Measurements from ENCODE around the gene GARS1. TPM values are rescaled to one million over a fixed set of nuclear protein-coding genes. Genes with fewer than 3 reads are reported as not detected.
A peak's percentile ranks its signal among the peaks of the same experiment; 100 is the strongest.

Gene GARS1
- total and polyA plus RNA-seq, 5 experiments from 2014 or later = 64.4 to 130 (median 102) TPM

GRCh38 chr7:30642789-30643188 is 48.1 kb downstream of the GARS1 start:
- no peak for ATAC-seq

DNA sequence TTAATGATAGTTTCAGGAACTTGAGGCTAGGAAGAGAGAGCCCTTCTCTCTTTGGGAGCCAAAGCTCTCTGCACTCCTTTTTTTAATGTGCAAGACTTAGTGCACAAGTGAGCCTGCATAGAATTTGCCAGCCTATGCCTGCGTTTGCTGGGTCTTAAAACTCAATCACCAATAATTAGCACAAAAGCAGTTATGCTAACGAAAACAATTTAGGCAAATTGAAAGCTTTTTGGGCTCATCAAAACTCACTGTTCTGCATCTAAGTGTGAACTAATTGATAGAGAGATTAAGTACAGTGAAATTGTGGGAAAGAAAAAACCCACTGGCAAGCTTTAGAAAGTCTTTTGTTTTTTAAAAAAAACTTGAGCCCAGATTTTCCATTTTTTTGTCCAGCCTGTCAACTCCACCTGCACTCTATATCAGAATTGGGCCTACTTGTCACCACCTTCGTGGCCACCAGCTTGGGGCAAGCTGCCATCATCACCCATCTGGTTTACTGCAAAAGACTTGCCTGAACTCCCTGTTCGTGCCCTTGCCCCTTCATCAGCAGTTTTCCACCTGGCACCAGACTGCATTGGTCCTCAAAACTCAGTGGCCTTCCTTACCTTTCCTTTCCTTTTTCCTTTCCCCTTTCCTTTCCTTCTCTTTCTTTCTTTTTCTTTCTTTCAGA is 49.7 kb downstream of the GARS1 start:
- peak overlapping the region in 7 of 10 donors; percentile 36 to 75 (median 58) for H3K27ac Mint-ChIP-seq
- peaks cover 0 to 17% (median 12%) of the 10 kb centered on the region in 3 donors for H3K36me3 Mint-ChIP-seq
- ATAC-seq (no peak), DNase-seq (no peak)
- H3K9me3 Mint-ChIP-seq = no peaks in the 10 kb centered on the region
- H3K4me3 Mint-ChIP-seq = no peak overlapping the region
- POLR2A ChIA-PET = no interaction called here
- H3K27me3 Mint-ChIP-seq = no peaks in the 10 kb centered on the region
- peaks cover 0 to 2% (median under 1%) of the 10 kb centered on the region in 4 donors for H3K4me1 Mint-ChIP-seq

More at GRCh38 chr7:30642789-30643188, 48.1 kb downstream of the GARS1 start:
- Mint-ChIP-seq H3K4me1 (peaks cover 0 to 2% (median under 1%) of the 10 kb centered on the region in 4 donors), H3K4me3 (no peak overlapping the region), H3K27ac (no peak overlapping the region), H3K9me3 (no peaks in the 10 kb centered on the region), H3K36me3 (peaks cover 0 to 18% (median 14%) of the 10 kb centered on the region in 3 donors), H3K27me3 (no peaks in the 10 kb centered on the region)
- POLR2A ChIA-PET = no interaction called here
- no peak for DNase-seq

DNA sequence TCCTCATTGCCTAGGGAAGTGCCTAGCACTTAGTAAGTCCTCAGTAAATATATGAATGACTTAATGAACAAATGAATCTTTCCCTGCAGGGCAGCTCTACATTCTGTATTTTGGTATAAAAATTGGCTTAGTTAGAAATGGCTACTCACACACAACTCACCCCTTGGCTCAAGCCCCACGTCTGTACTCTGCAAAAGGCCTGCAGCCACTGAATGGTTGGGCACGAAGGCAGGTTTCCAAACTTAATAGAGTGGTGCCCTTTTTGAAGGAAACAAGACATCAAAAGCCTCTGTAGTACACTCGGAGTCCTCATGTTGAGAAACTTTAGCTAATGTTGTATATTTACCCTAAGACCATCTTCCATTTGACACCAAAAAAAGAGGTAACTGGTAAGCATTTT is 51.0 kb downstream of the GARS1 start:
- no peak for DNase-seq
- H3K4me1 Mint-ChIP-seq = peaks cover 0 to 2% (median under 1%) of the 10 kb centered on the region in 4 donors
- peaks cover 0 to 16% (median 12%) of the 10 kb centered on the region in 3 donors for H3K36me3 Mint-ChIP-seq
- H3K27ac Mint-ChIP-seq = peak overlapping the region in 1 of 10 donors; percentile 41
- H3K27me3 Mint-ChIP-seq = no peaks in the 10 kb centered on the region
- POLR2A ChIA-PET = no interaction called here
- no peak overlapping the region for H3K4me3 Mint-ChIP-seq
- ATAC-seq = no peak
- H3K9me3 Mint-ChIP-seq = no peaks in the 10 kb centered on the region

GRCh38 chr7:30646154-30646553 is 51.5 kb downstream of the GARS1 start:
- Mint-ChIP-seq H3K36me3 (peaks cover 0 to 16% (median 12%) of the 10 kb centered on the region in 3 donors), H3K27me3 (no peaks in the 10 kb centered on the region), H3K4me3 (no peak overlapping the region), H3K27ac (no peak overlapping the region), H3K4me1 (peaks cover 0 to 2% (median under 1%) of the 10 kb centered on the region in 4 donors), H3K9me3 (no peaks in the 10 kb centered on the region)
- POLR2A ChIA-PET = no interaction called here
- ATAC-seq (no peak), DNase-seq (no peak)

- DNase-seq = no peak
- H3K27me3 Mint-ChIP-seq = no peaks in the 10 kb centered on the region
- H3K27ac Mint-ChIP-seq = peak overlapping the region in 3 of 10 donors; percentile 20 to 63 (median 36)
- no peak for ATAC-seq
- POLR2A ChIA-PET = no interaction called here
- H3K36me3 Mint-ChIP-seq = peaks cover 0 to 16% (median 9%) of the 10 kb centered on the region in 3 donors
- H3K4me1 Mint-ChIP-seq = peaks cover 0 to 2% (median under 1%) of the 10 kb centered on the region in 4 donors
- no peak overlapping the region for H3K4me3 Mint-ChIP-seq
- H3K9me3 Mint-ChIP-seq = no peaks in the 10 kb centered on the region
Observed at GRCh38 chr7:30647589-30648364, 53.1 kb downstream of the GARS1 start.

GRCh38 chr7:30648744-30649540 is 54.3 kb downstream of the GARS1 start:
- Mint-ChIP-seq H3K4me3 (no peak overlapping the region), H3K36me3 (peaks cover 0 to 13% (median 9%) of the 10 kb centered on the region in 3 donors), H3K27ac (peak overlapping the region in 1 of 10 donors; percentile 55), H3K4me1 (peaks cover 0 to 1% (median 0%) of the 10 kb centered on the region in 4 donors), H3K9me3 (no peaks in the 10 kb centered on the region), H3K27me3 (no peaks in the 10 kb centered on the region)
- POLR2A ChIA-PET = no interaction called here
- DNase-seq (no peak), ATAC-seq (no peak)

DNA sequence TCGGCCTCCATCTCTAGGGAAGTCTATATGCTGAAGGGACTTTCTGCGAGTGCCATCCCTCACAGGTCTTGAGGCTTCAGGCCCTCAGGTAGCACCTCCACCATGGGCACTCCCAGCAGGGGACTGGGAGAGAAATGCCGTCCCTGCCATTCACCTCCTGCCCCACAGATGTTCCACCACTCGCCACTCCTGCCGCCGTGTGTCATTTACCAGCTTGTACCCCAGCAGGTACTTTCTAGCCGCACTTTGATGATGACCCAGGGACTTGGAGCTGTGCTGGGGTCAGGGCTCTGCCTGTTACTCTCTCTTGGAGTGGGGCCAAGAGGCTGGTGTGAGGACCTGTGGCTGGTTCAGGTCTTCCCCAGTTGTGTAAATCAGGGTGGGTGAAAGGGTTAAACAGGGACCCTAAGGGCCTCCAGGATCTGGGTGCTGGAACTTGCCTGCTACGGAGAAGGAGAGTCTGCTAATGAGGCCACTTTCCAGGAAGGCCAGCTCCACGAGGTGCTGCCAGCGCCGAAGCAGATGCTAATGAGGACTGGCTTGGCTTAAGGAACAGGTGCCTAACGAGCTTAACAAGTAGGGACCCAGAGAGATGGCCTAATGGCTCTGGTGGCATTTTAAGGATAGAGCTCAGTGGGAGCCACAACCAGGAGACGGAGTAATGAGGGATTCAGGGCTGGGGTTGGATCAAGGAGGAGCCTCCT is 55.2 kb downstream of the GARS1 start:
- no peak for ATAC-seq
- H3K9me3 Mint-ChIP-seq = no peaks in the 10 kb centered on the region
- peaks cover 0 to 1% (median 0%) of the 10 kb centered on the region in 4 donors for H3K4me1 Mint-ChIP-seq
- no peak overlapping the region for H3K4me3 Mint-ChIP-seq
- peak overlapping the region in 2 of 10 donors; percentile 21 to 55 for H3K27ac Mint-ChIP-seq
- H3K36me3 Mint-ChIP-seq = peaks cover 0 to 17% (median 5%) of the 10 kb centered on the region in 3 donors
- no peaks in the 10 kb centered on the region for H3K27me3 Mint-ChIP-seq
- no peak for DNase-seq
- POLR2A ChIA-PET = no interaction called here

DNA sequence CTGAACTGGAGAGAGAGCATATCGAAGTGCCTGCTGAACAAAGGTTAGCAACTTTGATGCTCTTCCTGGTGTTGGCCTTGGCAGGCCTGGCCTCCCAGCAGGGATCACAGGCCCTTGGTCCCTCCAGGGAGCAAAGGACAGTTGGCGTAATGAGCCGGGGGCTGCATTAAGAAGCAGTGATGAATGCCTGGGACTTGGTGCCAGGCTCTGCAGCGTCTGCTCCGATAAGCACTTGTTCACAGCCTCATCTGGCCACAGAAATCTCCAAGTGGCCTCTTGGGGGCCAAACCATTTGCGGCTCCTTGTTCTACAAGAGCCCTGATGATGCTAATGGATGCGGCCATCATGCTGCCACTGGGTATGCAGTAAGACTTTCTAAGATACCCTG is 55.7 kb downstream of the GARS1 start:
- Mint-ChIP-seq H3K4me1 (no peaks in the 10 kb centered on the region), H3K27me3 (no peaks in the 10 kb centered on the region), H3K4me3 (no peak overlapping the region), H3K36me3 (peaks cover 0 to 13% (median 3%) of the 10 kb centered on the region in 3 donors), H3K27ac (no peak overlapping the region), H3K9me3 (no peaks in the 10 kb centered on the region)
- POLR2A ChIA-PET = no interaction called here
- ATAC-seq (no peak), DNase-seq (no peak)

- H3K4me1 Mint-ChIP-seq = no peaks in the 10 kb centered on the region
- no peak overlapping the region for H3K27ac Mint-ChIP-seq
- peaks cover 0 to 8% (median 0%) of the 10 kb centered on the region in 3 donors for H3K36me3 Mint-ChIP-seq
- H3K27me3 Mint-ChIP-seq = no peaks in the 10 kb centered on the region
- H3K4me3 Mint-ChIP-seq = no peak overlapping the region
- H3K9me3 Mint-ChIP-seq = no peaks in the 10 kb centered on the region
- POLR2A ChIA-PET = no interaction called here
- DNase-seq (no peak), ATAC-seq (no peak)
Observed at GRCh38 chr7:30652132-30652531, 57.5 kb downstream of the GARS1 start.

- H3K4me1 Mint-ChIP-seq = no peaks in the 10 kb centered on the region
- no peaks in the 10 kb centered on the region for H3K9me3 Mint-ChIP-seq
- H3K4me3 Mint-ChIP-seq = no peak overlapping the region
- peaks cover 0 to 5% (median 0%) of the 10 kb centered on the region in 3 donors for H3K36me3 Mint-ChIP-seq
- DNase-seq (no peak), ATAC-seq (no peak)
- POLR2A ChIA-PET = no interaction called here
- H3K27me3 Mint-ChIP-seq = no peaks in the 10 kb centered on the region
- H3K27ac Mint-ChIP-seq = peak overlapping the region in 1 of 10 donors; percentile 44
Observed at GRCh38 chr7:30652698-30653641, 58.3 kb downstream of the GARS1 start.

GRCh38 chr7:30654296-30655090 is 59.8 kb downstream of the GARS1 start:
- POLR2A ChIA-PET = no interaction called here
- no peak for DNase-seq

More at GRCh38 chr7:30654296-30655090, 59.8 kb downstream of the GARS1 start:
- Mint-ChIP-seq H3K9me3 (no peaks in the 10 kb centered on the region), H3K4me3 (no peak overlapping the region), H3K27me3 (no peaks in the 10 kb centered on the region), H3K27ac (peak overlapping the region in 1 of 10 donors; percentile 44), H3K36me3 (peaks cover 0 to 5% (median 0%) of the 10 kb centered on the region in 3 donors), H3K4me1 (no peaks in the 10 kb centered on the region)
- ATAC-seq = no peak

Data from naive thymus-derived CD8-positive, alpha-beta T cell (primary cell).